COR-L47 (cell line): ENCODE measurements around the gene BEND7.
"Not testable (repeated sequence)": the region's sequence is repeated elsewhere in the genome, so short reads cannot be mapped to it uniquely, and the experiment has no call there.

ENCODE experiments used
- DNase-seq: peaks from one replicate; lab custom pipeline; 2025; lab: John Stamatoyannopoulos, UW

BEND7 gene

GRCh38 chr10:13528875-13529713 is at the start of gene BEND7:
TSS of gene BEND7 (minus strand) at chr10:13529014. CDS start at chr10:13528533, 481 bp downstream.
- DNase-seq, result no peak

- DNase-seq, result no peak
Observed at GRCh38 chr10:13573960-13574359, 45.1 kb upstream of the BEND7 start.

DNA sequence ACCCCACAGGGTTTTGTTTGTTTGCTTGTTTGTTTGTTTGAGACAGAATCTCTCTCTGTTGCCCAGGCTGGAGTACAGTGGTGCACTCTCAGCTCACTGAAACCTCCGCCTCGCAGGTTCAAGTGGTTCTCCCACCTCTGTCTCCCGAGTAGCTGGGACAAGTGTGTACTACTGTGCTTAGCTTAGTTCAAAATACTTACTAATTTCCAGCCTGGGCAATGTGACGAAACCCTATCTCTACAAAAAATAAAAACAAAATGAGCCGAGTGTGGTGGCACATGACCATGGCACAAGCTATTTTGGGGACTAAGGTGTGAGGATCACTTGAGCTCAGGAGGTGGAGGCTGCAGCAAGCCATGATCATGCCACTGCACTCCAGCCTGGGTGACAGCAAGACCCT is 42.7 kb upstream of the BEND7 start:
- DNase-seq, result no peak

GRCh38 chr10:13567030-13567429 is 38.2 kb upstream of the BEND7 start:
- DNase-seq, result no peak

- no peak for DNase-seq
Observed at GRCh38 chr10:13564576-13564975, 35.8 kb upstream of the BEND7 start.

- no peak for DNase-seq
Observed at GRCh38 chr10:13563481-13564445, 34.9 kb upstream of the BEND7 start.

- no peak for DNase-seq
Observed at GRCh38 chr10:13560597-13560996, 31.8 kb upstream of the BEND7 start.

- DNase-seq, result no peak
Observed at GRCh38 chr10:13559124-13559700, 30.4 kb upstream of the BEND7 start.

DNA sequence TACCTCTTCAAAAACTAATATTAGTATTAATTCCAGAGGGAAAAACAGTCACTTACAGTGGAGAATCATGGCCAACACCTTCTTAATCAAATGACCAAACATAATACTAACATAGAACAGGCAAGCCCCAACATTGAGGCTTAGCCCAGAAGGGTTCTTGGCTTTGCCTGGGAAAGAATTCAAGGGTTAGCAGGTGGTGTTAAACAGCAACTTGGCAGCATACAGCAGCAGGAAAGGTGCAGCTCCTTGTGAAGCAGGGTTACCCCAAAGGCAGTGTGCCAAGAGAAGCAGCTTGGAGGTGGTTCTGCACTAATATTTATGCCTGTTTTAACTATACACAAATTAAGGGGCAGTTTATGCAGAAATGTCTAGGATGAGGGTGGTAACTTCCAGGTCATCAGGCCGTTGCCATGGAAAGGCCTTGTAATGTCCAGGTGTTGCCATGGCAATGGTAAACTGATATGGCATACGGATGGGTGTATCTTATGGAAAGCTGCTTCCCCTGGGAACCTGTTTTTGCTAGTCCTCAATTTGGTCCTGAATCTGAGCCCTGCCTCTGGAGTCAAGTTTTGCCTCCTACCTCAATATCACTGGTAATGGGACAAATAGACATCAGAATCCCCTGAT is 27.2 kb upstream of the BEND7 start:
- DNase-seq, result peak; percentile 58

GRCh38 chr10:13550802-13551201 is 22.0 kb upstream of the BEND7 start:
- DNase-seq, result no peak

GRCh38 chr10:13542533-13542932 is 13.7 kb upstream of the BEND7 start:
- no peak for DNase-seq

GRCh38 chr10:13537985-13538384 is 9.2 kb upstream of the BEND7 start:
- not testable (repeated sequence) for DNase-seq

GRCh38 chr10:13536674-13537366 is 8.0 kb upstream of the BEND7 start:
- DNase-seq, result peak; percentile 51

DNA sequence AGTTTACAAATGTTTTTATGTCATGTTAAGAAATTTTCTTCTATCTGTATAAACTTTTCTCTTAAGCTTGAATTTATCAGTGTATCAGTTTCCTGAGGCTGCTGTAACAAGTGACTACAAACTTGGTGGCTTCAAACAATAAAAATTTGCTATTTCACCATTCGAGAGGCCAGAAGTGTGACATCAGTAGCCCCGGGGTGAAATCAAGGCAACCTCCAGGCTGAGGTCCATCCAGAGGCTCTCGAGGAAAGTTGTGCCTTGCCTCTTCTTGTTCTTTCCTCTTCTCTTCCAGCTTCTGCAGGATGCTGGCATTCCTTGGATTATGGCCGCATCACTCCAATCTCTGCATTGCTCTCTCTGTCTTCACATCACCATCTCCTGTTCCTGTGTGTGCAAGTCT is 6.5 kb upstream of the BEND7 start:
- DNase-seq, result no peak

DNA sequence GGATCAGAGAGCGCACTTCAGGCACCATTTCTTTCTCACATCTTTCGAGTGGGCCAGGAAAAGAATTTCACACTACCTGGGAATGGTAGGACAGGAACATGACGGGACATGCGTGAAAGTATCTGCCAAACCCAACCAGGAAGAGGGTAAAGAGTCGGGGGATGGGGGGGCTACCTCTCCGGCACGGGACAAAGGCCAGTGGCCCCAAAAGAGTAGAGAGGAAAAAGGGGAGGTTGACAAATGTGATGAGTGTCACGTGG is 830 bp upstream of the BEND7 start:
- no peak for DNase-seq

GRCh38 chr10:13528123-13528874 is 515 bp downstream of the BEND7 start:
- no peak for DNase-seq

DNA sequence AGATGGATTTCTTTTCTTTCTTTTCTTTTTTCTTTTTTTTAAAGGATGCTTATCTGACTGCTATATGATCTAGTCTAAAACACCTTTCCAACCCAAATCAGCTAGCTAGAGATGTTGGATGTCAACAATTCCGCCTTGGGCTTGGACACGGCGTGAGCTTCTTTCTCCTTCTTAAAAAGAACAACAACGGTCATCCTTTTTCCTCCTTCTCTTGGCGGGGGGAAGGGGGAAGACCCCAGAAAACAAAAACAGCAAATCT is 1.0 kb downstream of the BEND7 start:
- DNase-seq, result no peak

- no peak for DNase-seq
Observed at GRCh38 chr10:13526948-13527863, 1.6 kb downstream of the BEND7 start.

- no peak for DNase-seq
Observed at GRCh38 chr10:13525663-13526062, 3.2 kb downstream of the BEND7 start.

DNA sequence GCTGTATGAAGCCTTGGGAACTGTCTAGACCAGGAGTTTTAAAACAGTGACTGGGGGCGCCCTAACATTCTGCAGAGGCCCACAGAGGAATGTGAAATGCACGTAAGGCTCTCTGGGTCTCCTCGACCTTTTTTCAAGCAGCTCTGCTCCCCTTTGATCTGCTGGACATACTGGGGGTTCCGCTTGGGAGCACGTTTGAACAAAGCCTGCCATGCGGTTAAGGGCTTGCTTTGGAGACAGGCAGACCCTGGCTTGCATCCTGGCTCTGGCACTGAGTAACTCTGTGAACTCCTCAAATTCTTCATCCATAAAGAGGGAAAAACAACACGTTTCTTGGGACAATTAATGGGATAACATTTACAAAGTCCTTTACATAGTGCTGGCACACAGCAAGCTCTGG is 7.8 kb downstream of the BEND7 start:
- no peak for DNase-seq
